BJ (cell line): ENCODE results near the gene COL23A1. TPM values are rescaled to one million over a fixed set of nuclear protein-coding genes. Genes with fewer than 3 reads are reported as not detected.

Source experiments
- CTCF ChIA-PET: fragments of 350-600 bp; formaldehyde crosslinking; extraction: SDS; loops from one replicate; lab custom pipeline; 2021; ENCODE audit warnings: antibody characterized with exemption, inconsistent platforms; lab: Yijun Ruan, JAX
- POLR2A ChIA-PET: fragments of 300-600 bp; sonication (Branson Sonifier 250); formaldehyde crosslinking; extraction: SDS; loops from one replicate; lab custom pipeline; 2021; ENCODE audit warnings: antibody characterized with exemption; lab: Charles Lee
- DNase-seq: peaks from one replicate; pipeline ENCODE4 v3.0.0-alpha.2; 2011; ENCODE audit warnings: low read depth
- H3K27me3 ChIP-seq: 2 replicates; pipeline ENCODE4 v1.6.0; 2011; ENCODE audit warnings: low read length; ENCODE audit not compliant: control insufficient read depth, insufficient read depth
- H3K36me3 ChIP-seq: 2 replicates; pipeline ENCODE4 v1.5.1; 2011; ENCODE audit warnings: low read length; ENCODE audit not compliant: control insufficient read depth, insufficient read depth
- H3K4me3 ChIP-seq: 2 replicates; pipeline ENCODE4 v1.5.1; 2011; ENCODE audit warnings: low read depth, mild to moderate bottlenecking, control low read depth, low read length
- CTCF ChIP-seq: IDR thresholded peaks from 2 replicates; pipeline ENCODE4 v1.5.1; 2011; ENCODE audit warnings: low read depth, mild to moderate bottlenecking, control low read depth, inconsistent platforms, low read length, moderate library complexity; ENCODE audit not compliant: insufficient read depth
- polyA plus RNA-seq: library from polyadenylated mRNA; depleted of rRNA; stranded (reverse); fragments of >200 nt; gene quantifications from 2 replicates; pipeline ENCODE4 v1.2.3, GENCODE V29; 2011

The COL23A1 gene
- polyA plus RNA-seq, 1 experiment = not detected

DNA sequence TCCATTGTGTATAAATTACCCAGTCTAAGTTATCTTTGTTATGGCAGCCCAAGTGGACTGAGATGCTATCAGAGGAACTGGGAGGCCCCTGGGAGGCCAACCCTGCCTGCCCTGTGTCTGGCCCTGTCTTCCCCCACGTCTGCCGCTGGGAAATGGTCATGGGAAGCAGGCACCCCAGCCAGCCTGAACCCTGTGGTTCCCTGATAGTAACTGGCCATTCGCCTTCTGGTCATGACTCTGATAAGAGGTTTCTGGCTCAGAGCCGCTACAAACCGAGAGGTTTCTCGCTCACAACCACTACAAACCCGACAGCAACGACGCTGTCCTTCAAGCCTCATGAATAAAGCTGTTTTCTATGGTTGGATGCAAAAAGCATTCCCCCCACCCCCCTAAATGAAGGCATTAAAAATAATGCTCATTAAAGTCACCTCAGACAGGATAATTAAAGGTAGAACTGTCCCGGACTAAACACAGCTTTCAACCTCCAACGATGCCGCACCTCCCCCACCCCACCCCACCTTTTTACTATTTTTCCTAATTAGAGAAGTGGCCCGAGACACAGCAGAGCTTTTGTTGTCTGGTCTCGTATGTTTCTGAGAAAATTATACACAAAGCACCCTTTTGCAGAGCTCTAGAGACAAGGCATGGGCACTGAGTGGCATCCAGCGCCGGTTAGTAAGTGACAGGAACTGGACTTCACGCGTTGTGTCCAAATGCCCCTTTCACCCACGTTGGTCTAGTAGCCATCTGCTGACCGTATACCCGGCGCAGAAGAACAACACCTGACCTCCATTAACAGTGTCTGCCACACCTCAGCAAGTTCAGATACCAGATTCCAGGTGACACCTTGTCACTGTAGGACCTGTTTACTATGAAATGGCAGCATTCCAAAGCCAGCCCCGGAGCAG is 140.8 kb downstream of the COL23A1 start:
- Histone ChIP-seq H3K27me3 (no peaks in the 10 kb centered on the region), H3K4me3 (no peak overlapping the region), H3K36me3 (no peaks in the 10 kb centered on the region)
- no peak for DNase-seq
- no peak for TF ChIP-seq CTCF
- ChIA-PET POLR2A (no interaction called here), CTCF (no interaction called here)

GRCh38 chr5:178445534-178445933 is 144.7 kb downstream of the COL23A1 start:
- no peak overlapping the region for H3K4me3 ChIP-seq
- no peak for TF ChIP-seq CTCF
- H3K36me3 ChIP-seq = no peaks in the 10 kb centered on the region
- ChIA-PET POLR2A (no interaction called here), CTCF (no interaction called here)
- no peaks in the 10 kb centered on the region for H3K27me3 ChIP-seq
- no peak for DNase-seq

- CTCF ChIA-PET = no interaction called here
- Histone ChIP-seq H3K4me3 (no peak overlapping the region), H3K36me3 (no peaks in the 10 kb centered on the region), H3K27me3 (no peaks in the 10 kb centered on the region)
- POLR2A ChIA-PET = no interaction called here
- DNase-seq = no peak
- no peak for TF ChIP-seq CTCF
These were observed 147.6 kb downstream of the COL23A1 start for GRCh38 chr5:178442405-178443257.

DNA sequence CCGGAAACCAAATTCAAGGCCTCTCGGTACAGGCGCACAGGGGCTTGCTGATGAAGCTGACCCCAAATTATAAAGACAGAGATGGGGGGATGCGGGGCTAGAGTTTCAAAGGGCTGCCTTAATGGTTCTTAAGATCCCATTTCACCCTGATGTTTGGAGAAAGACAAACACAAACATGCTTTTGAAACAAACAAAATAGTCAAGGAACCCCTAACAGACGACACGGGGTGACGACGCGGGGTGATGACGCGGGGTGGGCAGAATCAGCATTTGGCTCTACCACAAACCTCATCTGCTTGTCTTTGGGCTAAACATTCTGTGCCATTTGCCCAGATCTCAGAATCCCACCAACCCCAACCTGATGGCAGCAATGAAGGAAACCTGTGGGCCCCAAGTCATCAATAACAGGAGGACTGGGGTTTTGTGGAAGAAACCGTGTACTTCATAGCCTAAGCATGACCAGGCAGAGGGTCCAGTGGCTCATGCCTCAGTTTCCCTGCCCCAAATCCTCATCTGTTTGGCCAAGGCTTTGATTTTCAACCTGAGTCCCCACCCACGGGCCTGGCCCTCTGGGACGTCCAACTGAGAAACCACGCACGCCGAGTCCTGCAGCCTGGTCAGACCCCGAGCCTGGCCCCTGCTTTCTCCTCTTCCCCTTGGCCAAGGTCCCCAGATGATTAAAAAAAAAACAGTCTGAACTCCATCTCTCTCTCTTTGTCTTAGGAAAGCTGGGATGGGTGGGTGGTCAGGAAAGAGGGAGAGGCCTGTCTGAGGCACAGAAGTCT is 148.5 kb downstream of the COL23A1 start:
- POLR2A ChIA-PET = no interaction called here
- DNase-seq = no peak
- H3K4me3 ChIP-seq = no peak overlapping the region
- no peaks in the 10 kb centered on the region for H3K27me3 ChIP-seq
- no peaks in the 10 kb centered on the region for H3K36me3 ChIP-seq
- TF ChIP-seq CTCF = no peak
- CTCF ChIA-PET = no interaction called here
